GM12873 (cell line): ENCODE data around the gene ASB2.

Source experiments
- TF ChIP-seq, protein P1 (sequence below): IDR thresholded peaks from 2 replicates; pipeline ENCODE4 v1.5.1; 2012; ENCODE audit warnings: low read depth, mild to moderate bottlenecking, moderate library complexity, low read length, control low read depth; ENCODE audit not compliant: insufficient read depth; ENCODE audit errors: missing control alignments

Gene ASB2, protein sequence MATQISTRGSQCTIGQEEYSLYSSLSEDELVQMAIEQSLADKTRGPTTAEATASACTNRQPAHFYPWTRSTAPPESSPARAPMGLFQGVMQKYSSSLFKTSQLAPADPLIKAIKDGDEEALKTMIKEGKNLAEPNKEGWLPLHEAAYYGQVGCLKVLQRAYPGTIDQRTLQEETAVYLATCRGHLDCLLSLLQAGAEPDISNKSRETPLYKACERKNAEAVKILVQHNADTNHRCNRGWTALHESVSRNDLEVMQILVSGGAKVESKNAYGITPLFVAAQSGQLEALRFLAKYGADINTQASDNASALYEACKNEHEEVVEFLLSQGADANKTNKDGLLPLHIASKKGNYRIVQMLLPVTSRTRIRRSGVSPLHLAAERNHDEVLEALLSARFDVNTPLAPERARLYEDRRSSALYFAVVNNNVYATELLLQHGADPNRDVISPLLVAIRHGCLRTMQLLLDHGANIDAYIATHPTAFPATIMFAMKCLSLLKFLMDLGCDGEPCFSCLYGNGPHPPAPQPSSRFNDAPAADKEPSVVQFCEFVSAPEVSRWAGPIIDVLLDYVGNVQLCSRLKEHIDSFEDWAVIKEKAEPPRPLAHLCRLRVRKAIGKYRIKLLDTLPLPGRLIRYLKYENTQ

GRCh38 chr14:93976477-93977057 lies at the start of gene ASB2:
ASB2 (minus strand) TSS chr14:93976570; CDS start chr14:93964539, 12,031 bp downstream.
- TF ChIP-seq, protein P1, sequence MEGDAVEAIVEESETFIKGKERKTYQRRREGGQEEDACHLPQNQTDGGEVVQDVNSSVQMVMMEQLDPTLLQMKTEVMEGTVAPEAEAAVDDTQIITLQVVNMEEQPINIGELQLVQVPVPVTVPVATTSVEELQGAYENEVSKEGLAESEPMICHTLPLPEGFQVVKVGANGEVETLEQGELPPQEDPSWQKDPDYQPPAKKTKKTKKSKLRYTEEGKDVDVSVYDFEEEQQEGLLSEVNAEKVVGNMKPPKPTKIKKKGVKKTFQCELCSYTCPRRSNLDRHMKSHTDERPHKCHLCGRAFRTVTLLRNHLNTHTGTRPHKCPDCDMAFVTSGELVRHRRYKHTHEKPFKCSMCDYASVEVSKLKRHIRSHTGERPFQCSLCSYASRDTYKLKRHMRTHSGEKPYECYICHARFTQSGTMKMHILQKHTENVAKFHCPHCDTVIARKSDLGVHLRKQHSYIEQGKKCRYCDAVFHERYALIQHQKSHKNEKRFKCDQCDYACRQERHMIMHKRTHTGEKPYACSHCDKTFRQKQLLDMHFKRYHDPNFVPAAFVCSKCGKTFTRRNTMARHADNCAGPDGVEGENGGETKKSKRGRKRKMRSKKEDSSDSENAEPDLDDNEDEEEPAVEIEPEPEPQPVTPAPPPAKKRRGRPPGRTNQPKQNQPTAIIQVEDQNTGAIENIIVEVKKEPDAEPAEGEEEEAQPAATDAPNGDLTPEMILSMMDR: no peak

DNA sequence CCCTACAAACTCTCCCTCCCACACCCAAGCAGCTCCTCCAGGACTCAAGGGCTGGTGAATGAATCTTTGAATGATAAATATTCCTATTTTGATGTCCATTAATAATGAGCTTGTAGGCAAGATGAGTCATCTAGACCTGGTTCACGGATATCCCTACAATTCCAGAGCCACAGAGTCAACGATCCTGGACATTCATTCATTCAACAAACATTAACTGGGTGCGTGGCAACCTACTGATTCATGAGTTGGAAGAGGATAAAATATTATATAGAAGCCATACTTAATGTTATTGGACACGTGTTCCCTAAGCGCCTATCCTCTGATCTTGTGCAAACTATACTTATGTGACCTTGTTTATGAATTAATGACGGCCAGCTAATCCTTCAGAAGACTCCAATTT lies 49.4 kb upstream of the ASB2 start:
- TF ChIP-seq, protein P1: no peak

DNA sequence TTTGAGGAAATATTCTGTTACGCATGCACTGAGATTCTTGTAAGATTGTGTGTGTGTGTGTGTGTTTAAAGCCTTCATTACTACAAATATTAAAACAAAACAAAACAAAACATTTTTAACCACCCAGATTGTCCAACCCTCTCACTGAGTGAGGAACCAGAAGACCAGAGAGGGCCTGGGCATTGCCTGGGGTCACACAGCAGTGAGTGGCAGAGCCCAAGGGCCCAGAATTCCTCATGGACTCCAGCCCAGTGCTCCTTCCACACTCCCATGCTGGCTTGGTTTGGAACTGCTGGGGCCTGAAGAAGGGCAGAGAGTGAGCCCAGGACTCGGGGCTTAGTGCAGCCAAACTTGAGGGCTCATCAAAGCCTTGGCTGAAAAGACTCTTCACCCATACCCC lies 48.2 kb upstream of the ASB2 start:
- TF ChIP-seq, protein P1: no peak

DNA sequence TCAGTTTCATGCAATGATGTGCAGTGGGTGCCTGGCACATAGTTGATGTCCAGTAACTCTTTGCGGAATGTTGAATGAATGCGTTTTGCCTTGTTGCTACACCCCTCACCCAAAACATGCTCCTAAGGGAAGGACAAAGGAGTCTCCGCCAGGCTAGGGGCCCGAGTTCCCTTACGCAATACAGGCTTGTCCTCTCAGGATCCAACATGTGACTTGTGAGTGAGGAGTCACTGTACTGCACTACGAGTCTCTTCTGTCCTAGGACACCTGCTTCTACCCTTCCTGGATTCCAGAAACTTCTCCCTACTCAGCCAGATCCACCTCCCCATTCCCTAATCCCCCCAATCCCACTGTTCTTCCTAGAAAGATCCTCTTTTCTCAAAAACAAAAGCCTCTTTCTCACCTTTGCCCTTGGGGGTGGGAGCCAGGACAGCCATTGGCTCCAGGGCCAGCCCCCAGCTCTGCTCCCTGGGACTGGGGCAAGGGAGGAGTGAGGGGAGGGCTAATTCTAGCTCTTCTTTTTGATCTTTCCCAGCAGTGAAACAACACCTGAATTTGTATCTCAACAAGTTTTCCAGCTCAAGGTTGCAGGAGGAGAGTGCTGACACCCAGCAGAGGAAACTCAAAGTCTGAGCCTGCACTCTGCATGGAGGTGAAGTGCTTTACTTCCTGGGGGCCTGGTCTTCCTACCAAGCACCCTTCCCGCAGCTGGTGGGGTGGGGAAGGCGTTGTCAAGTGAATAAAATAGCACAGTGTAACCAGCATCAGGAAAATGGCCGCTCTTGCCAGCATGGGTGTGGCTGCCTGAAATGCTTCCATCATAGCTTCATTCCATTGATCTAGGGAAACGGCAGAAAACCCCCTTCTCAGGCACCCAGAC lies 46.4 kb upstream of the ASB2 start:
- TF ChIP-seq, protein P1: no peak

DNA sequence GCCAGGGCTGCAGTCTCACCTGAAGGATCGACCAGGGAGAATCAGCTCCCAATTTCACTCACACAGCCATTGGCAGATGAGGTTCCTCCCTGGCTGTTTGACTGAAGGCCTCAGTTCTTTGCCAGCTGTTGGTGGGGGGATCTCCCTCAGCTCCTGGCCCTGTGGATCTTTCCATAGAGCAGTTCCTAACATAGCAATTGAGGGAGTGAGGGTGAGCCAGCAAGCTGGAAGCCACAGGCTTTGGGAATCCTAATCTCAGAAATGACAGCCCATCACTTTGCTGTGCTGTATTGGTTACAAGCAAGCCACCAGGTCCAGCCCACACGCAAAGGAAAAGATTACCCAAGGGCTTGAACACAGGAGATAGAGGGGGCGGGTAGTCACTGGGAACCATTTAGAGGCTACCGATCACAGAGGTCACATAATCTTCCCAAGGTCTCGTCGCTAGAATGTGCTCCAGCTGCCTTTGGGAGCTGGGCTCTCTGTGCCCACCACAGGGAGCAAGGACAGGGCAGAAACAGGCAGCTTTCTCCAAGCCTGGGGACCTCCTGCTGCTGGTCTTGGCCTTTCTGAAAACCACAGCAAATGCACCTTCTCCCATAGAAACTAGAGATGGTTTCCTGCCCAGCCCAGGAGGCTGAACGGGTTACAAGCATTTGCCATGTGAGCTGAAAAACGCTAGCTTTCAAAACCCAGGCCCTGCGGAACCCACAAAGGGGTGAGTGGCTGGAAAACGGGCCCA lies 45.2 kb upstream of the ASB2 start:
- TF ChIP-seq, protein P1: no peak

DNA sequence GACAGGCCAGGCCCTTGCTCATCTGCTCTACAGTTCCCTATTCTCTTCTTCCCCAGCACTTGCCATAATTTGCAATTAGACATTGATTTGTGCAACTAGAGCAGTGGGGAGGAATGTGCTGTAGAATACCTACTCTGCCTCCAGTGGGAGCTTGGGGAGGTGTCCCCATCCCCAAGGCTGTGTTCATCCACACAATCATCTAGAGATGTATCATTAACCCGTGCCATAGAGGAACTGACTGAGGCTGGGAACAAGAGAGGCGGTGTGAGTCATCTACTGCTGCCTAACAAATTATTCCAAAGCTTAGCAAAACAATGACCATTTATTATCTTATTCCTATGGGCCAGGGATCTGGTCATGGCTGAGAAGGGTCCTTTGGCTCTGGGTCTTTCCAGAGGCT lies 44.6 kb upstream of the ASB2 start:
- TF ChIP-seq, protein P1: no peak
